H1 (cell line): Measurements from ENCODE around the gene PRSS36. TPM values are rescaled to one million over a fixed set of nuclear protein-coding genes. Genes with fewer than 3 reads are reported as not detected.

ENCODE experiments used
- CTCF ChIA-PET: fragments of 300-600 bp; sonication (Branson Sonifier 250); formaldehyde crosslinking; loops from one replicate; lab custom pipeline; 2021; ENCODE audit not compliant: partially characterized antibody; lab: Charles Lee
- POLR2A ChIA-PET: fragments of 300-600 bp; sonication (Branson Sonifier 250); formaldehyde crosslinking; loops from one replicate; lab custom pipeline; 2021; ENCODE audit warnings: inconsistent platforms; ENCODE audit not compliant: partially characterized antibody; lab: Charles Lee
- DNase-seq, 2 experiments: peaks; one replicate each; pipeline versions ENCODE4 v3.0.0 to v3.0.0-alpha.2; 2010 to 2022; ENCODE audit warnings: low spot score in 2 of 2, low read depth in 1 of 2, mixed read lengths in 1 of 2
- FAIRE-seq: peaks from 2 replicates; lab custom pipeline; 2011; peaks lifted over from hg19 to GRCh38; lab: Jason Lieb, UNC
- H2AFZ ChIP-seq: 2 replicates; pipeline ENCODE4 v1.8.1; 2012; ENCODE audit warnings: low read length, inconsistent platforms
- H2AK5ac ChIP-seq: 2 replicates; pipeline ENCODE4 v1.6.1; 2013; ENCODE audit warnings: low read depth, low read length
- H2BK120ac ChIP-seq: replicated peaks from 2 replicates; pipeline ENCODE3; 2013; ENCODE audit warnings: low read depth, low read length, inconsistent platforms
- H2BK12ac ChIP-seq: 2 replicates; pipeline ENCODE4 v1.6.1; 2013; ENCODE audit warnings: low read depth, low read length
- H2BK15ac ChIP-seq: 2 replicates; pipeline ENCODE4 v1.6.1; 2013; ENCODE audit warnings: low read length
- H2BK20ac ChIP-seq: 2 replicates; pipeline ENCODE4 v1.6.1; 2013; ENCODE audit warnings: low read length
- H2BK5ac ChIP-seq: 2 replicates; pipeline ENCODE4 v1.6.1; 2013; ENCODE audit warnings: low read depth, low read length
- H3K14ac ChIP-seq: 2 replicates; pipeline ENCODE4 v1.6.1; 2013; ENCODE audit warnings: inconsistent platforms; ENCODE audit not compliant: insufficient read length
- H3K18ac ChIP-seq: 2 replicates; pipeline ENCODE4 v1.6.1; 2013; ENCODE audit warnings: low read length; ENCODE audit errors: extremely low read depth
- H3K23ac ChIP-seq: 2 replicates; pipeline ENCODE4 v1.6.1; 2013; ENCODE audit warnings: inconsistent platforms; ENCODE audit not compliant: insufficient read length
- H3K23me2 ChIP-seq: 2 replicates; pipeline ENCODE4 v1.6.1; 2013; ENCODE audit warnings: low read depth, low read length
- H3K27ac ChIP-seq: 2 replicates; pipeline ENCODE4 v1.6.1; 2011; ENCODE audit warnings: low read depth, low read length, inconsistent platforms
- H3K27me3 ChIP-seq, 4 experiments: replicated peaks in 1 of 4; 1 replicate in 1 of 4; 2 replicates in 3 of 4; pipeline versions ENCODE4 v1.6.1 to v1.8.1; 2011 to 2013; ENCODE audit warnings: low read length in 3 of 4, mild to moderate bottlenecking in 3 of 4, inconsistent platforms in 2 of 4, mixed read lengths in 2 of 4, moderate library complexity in 1 of 4; ENCODE audit not compliant: control insufficient read depth in 3 of 4, insufficient read depth in 3 of 4; ENCODE audit errors: extremely low read depth in 1 of 4
- H3K36me3 ChIP-seq, 4 experiments: 2 replicates each; pipeline versions ENCODE4 v1.6.1 to v1.8.1; 2011 to 2013; ENCODE audit warnings: mild to moderate bottlenecking in 4 of 4, low read length in 3 of 4, moderate library complexity in 2 of 4, control low read depth in 1 of 4, inconsistent platforms in 1 of 4; ENCODE audit not compliant: insufficient read depth in 4 of 4, control insufficient read depth in 2 of 4
- H3K4ac ChIP-seq: replicated peaks from 2 replicates; pipeline ENCODE3; 2013; ENCODE audit warnings: low read length, low read depth, mixed read lengths, inconsistent platforms; ENCODE audit not compliant: insufficient read length
- H3K4me1 ChIP-seq, 4 experiments: replicated peaks in 1 of 4; 1 replicate in 1 of 4; 2 replicates in 3 of 4; pipeline versions ENCODE4 v1.6.1 to v1.8.1; 2011 to 2013; ENCODE audit warnings: low read length in 3 of 4, inconsistent platforms in 2 of 4, mixed read lengths in 1 of 4; ENCODE audit not compliant: insufficient read depth in 4 of 4, control insufficient read depth in 3 of 4
- H3K4me2 ChIP-seq, 2 experiments: 2 replicates each; pipeline versions ENCODE4 v1.6.1 to v1.8.1; 2011 to 2013; ENCODE audit warnings: low read depth in 2 of 2, low read length in 2 of 2, control low read depth in 1 of 2, inconsistent platforms in 1 of 2, mild to moderate bottlenecking in 1 of 2; ENCODE audit not compliant: insufficient read depth in 1 of 2
- H3K4me3 ChIP-seq, 4 experiments: fragments of 200-600, 300-600 bp in 1 of 4; sonication (generic), shearing (Covaris generic), sonication (Bioruptor Twin) in 1 of 4; 2 replicates each; pipeline versions ENCODE4 v1.5.1 to v1.8.1; 2011 to 2016; ENCODE audit warnings: low read length in 4 of 4, low read depth in 3 of 4, control low read depth in 2 of 4, inconsistent platforms in 2 of 4, mild to moderate bottlenecking in 2 of 4, mixed read lengths in 1 of 4, moderate library complexity in 1 of 4; ENCODE audit not compliant: insufficient read depth in 2 of 4; ENCODE audit errors: extremely low read depth in 1 of 4
- H3K56ac ChIP-seq: replicated peaks from 2 replicates; pipeline ENCODE3; 2013; ENCODE audit warnings: low read depth, mild to moderate bottlenecking, mixed read lengths, low read length, inconsistent platforms; ENCODE audit not compliant: insufficient read length
- H3K79me1 ChIP-seq: 2 replicates; pipeline ENCODE4 v1.6.1; 2013; ENCODE audit warnings: low read depth, low read length, control low read depth
- H3K79me2 ChIP-seq, 2 experiments: 2 replicates each; pipeline versions ENCODE4 v1.6.1 to v1.8.1; 2012 to 2013; ENCODE audit warnings: low read length in 2 of 2, mild to moderate bottlenecking in 2 of 2, inconsistent platforms in 1 of 2; ENCODE audit not compliant: insufficient read depth in 2 of 2, control insufficient read depth in 1 of 2
- H3K9ac ChIP-seq, 4 experiments: replicated peaks in 1 of 4; 1 replicate in 1 of 4; 2 replicates in 3 of 4; pipeline versions ENCODE4 v1.6.1 to v1.8.1; 2011 to 2013; ENCODE audit warnings: low read depth in 3 of 4, low read length in 3 of 4, control low read depth in 2 of 4, mild to moderate bottlenecking in 2 of 4, moderate library complexity in 2 of 4, inconsistent platforms in 1 of 4; ENCODE audit errors: extremely low read depth in 1 of 4
- H3K9me3 ChIP-seq, 2 experiments: 2 replicates each; pipeline versions ENCODE4 v1.6.1 to v1.8.1; 2012 to 2013; ENCODE audit warnings: mild to moderate bottlenecking in 2 of 2, moderate library complexity in 2 of 2, control low read depth in 1 of 2, inconsistent platforms in 1 of 2, low read depth in 1 of 2, low read length in 1 of 2, mixed read lengths in 1 of 2; ENCODE audit not compliant: insufficient read depth in 2 of 2
- H4K20me1 ChIP-seq, 2 experiments: replicated peaks in 1 of 2; 2 replicates each; pipeline versions ENCODE3 to v1.8.1; 2011 to 2013; ENCODE audit warnings: inconsistent platforms in 2 of 2, low read length in 2 of 2, mild to moderate bottlenecking in 1 of 2; ENCODE audit not compliant: insufficient read depth in 2 of 2, control insufficient read depth in 1 of 2
- H4K5ac ChIP-seq: 2 replicates; pipeline ENCODE4 v1.6.1; 2013; ENCODE audit warnings: low read length, low read depth, mixed read lengths, inconsistent platforms; ENCODE audit not compliant: insufficient read length
- H4K8ac ChIP-seq: 2 replicates; pipeline ENCODE4 v1.8.0; 2013; ENCODE audit warnings: mild to moderate bottlenecking, moderate library complexity, low read length, inconsistent platforms; ENCODE audit not compliant: insufficient read depth; ENCODE audit errors: extremely low read depth
- H4K91ac ChIP-seq: replicated peaks from 2 replicates; pipeline ENCODE3; 2013; ENCODE audit warnings: low read length, mixed read lengths, inconsistent platforms; ENCODE audit not compliant: insufficient read length
- CTCF ChIP-seq, 3 experiments: IDR thresholded peaks; 1 replicate in 2 of 3; 2 replicates in 1 of 3; pipeline versions ENCODE4 v1.5.1 to v1.6.1; 2011; ENCODE audit warnings: low read length in 3 of 3, mild to moderate bottlenecking in 3 of 3, inconsistent platforms in 2 of 3, low read depth in 1 of 3, moderate library complexity in 1 of 3; ENCODE audit not compliant: insufficient read depth in 1 of 3; ENCODE audit errors: control extremely low read depth in 1 of 3
- POLR2A ChIP-seq, 2 experiments: IDR thresholded peaks; 1 replicate in 1 of 2; 2 replicates in 1 of 2; pipeline ENCODE4 v1.6.1; 2011; ENCODE audit warnings: low read depth in 2 of 2, low read length in 2 of 2, mild to moderate bottlenecking in 2 of 2; ENCODE audit errors: control extremely low read depth in 1 of 2
- WGBS, 2 experiments: shearing (Covaris generic) in 1 of 2; methylation state at CpG; one replicate each; pipeline versions ENCODE4 v1.1.6 to v1.1.7; 2013 to 2015; ENCODE audit warnings: low lambda C conversion rate in 2 of 2, mixed read lengths in 2 of 2, inconsistent platforms in 1 of 2, low coverage in 1 of 2, missing lambda C conversion rate in 1 of 2; ENCODE audit not compliant: insufficient replicate concordance in 2 of 2, insufficient coverage in 1 of 2, insufficient read length in 1 of 2; ENCODE audit errors: extremely low coverage in 1 of 2, missing lambda C conversion rate in 1 of 2; 5-methylcytosine and 5-hydroxymethylcytosine counted together
- polyA plus RNA-seq, 7 experiments: library from polyadenylated mRNA; depleted of rRNA in 3 of 7; stranded (reverse) in 5 of 7; unstranded in 2 of 7; fragments of >200 nt in 5 of 7; fragments of 200-250 nt in 2 of 7; gene quantifications; 1 replicate in 5 of 7; 2 replicates in 1 of 7; 4 replicates in 1 of 7; pipeline versions ENCODE4 v1.2.1 to v1.2.3, GENCODE V29; 2011 to 2013; ENCODE audit warnings: missing spikeins in 2 of 7, mixed read lengths in 2 of 7
- total RNA-seq: library from RNA; stranded (reverse); fragmentation: NEBNext Ultra II Directional; extraction: Animal tissue kit (Norgen Biotek cat#: 25700); gene quantifications from 2 replicates; pipeline ENCODE4 v1.2.1, GENCODE V29; 2021

The PRSS36 gene
- total and polyA plus RNA-seq, 2 of the 8 experiments (the other 6 are each of a cell fraction or from before 2014, with no cell fraction given) = 1.3 to 1.9 TPM

- FAIRE-seq = no peak
Observed at GRCh38 chr16:31143694-31144148, 6.1 kb downstream of the PRSS36 start.

More at GRCh38 chr16:31143694-31144148, 6.1 kb downstream of the PRSS36 start:
- Histone ChIP-seq H2BK120ac (no peak overlapping the region), H3K9ac (no peak overlapping the region), H3K23me2 (peaks cover 11% of the 10 kb centered on the region; the same call in 1 of the 2 replicates), H4K5ac (no peak overlapping the region), H3K56ac (no peak overlapping the region), H3K79me1 (no peaks in the 10 kb centered on the region), H2AFZ (no peak overlapping the region), H3K4me2 (no peak overlapping the region), H3K4me1 (peaks cover 0 to 21% (median 19%) of the 10 kb centered on the region in 4 experiments; a peak in 6 of 7 replicates), H4K91ac (no peak overlapping the region), H3K9me3 (no peaks in the 10 kb centered on the region), H2BK15ac (0 out of 2 replicates have a peak overlapping the region, but pooled peaks have one; percentile 88), H4K8ac (no peak overlapping the region), H2BK20ac (no peak overlapping the region), H3K4me3 (no peak overlapping the region), H4K20me1 (no peaks in the 10 kb centered on the region), H2BK5ac (no peak overlapping the region), H3K27ac (no peak overlapping the region), H2BK12ac (no peak overlapping the region; the same call in 1 of the 2 replicates), H3K36me3 (no peaks in the 10 kb centered on the region), H3K14ac (no peak overlapping the region), H3K4ac (no peak overlapping the region), H3K27me3 (peaks cover 1 to 23% (median 15%) of the 10 kb centered on the region in 4 experiments), H2AK5ac (no peak overlapping the region), H3K23ac (no peak overlapping the region), H3K18ac (no peak overlapping the region), H3K79me2 (no peaks in the 10 kb centered on the region)
- 93% methylated on average over 8 of the region's 8 CpGs; no CpG with 5 or more reads in 1 of the 2 experiments for WGBS, 2 experiments
- POLR2A ChIA-PET = interaction anchor here (0.6 to 34.9 kb wide), 8 partner anchors 23 to 196 kb away, joined by 3 to 713 read pairs (median 5); partner anchors contain the start of genes BCKDK, FUS, KAT8 and PRSS8
- TF ChIP-seq POLR2A (IDR thresholded peaks at IDR 0.05; ENCODE audit: control extremely low read depth in 1 of 2, low read depth in 2 of 2, low read length in 2 of 2) (no peak), CTCF (IDR thresholded peaks at IDR 0.05; ENCODE audit: control extremely low read depth in 1 of 3, insufficient read depth in 1 of 3, low read depth in 1 of 3, low read length in 3 of 3) (peak in 2 of 3 experiments; percentile 1 to 35; a peak in 2 of 4 replicates)
- peak in 1 of 2 experiments; percentile 52 for DNase-seq
- CTCF ChIA-PET = interaction anchor here (0.8 to 8.1 kb wide), 14 partner anchors 9 to 554 kb away, joined by 3 to 56 read pairs (median 4); partner anchors contain the start of genes HSD3B7, PRSS53, PRSS8 and PYDC1
